T-helper 2 cell treated with Interferon-gamma antibody and Interleukin-4, amounts not matched to agents 5 μg/mL and 100 μg/mL, for 36 hours (primary cell): ENCODE data around the gene CDKN1C.

ENCODE experiments used
- DNase-seq: peaks from one replicate; pipeline ENCODE4 v3.0.0; 2021; ENCODE audit warnings: low spot score
- H3K27ac Mint-ChIP-seq: one replicate; pipeline ENCODE4 v1.8.0; 2021; ENCODE audit warnings: mild to moderate bottlenecking, mixed read lengths
- H3K27me3 Mint-ChIP-seq: one replicate; pipeline ENCODE4 v1.8.0; 2021; ENCODE audit warnings: low read depth, mixed read lengths
- H3K36me3 Mint-ChIP-seq: one replicate; pipeline ENCODE4 v1.8.0; 2021; ENCODE audit warnings: low read depth, mixed read lengths
- H3K4me1 Mint-ChIP-seq: one replicate; pipeline ENCODE4 v1.8.0; 2021; ENCODE audit warnings: low read depth, mixed read lengths
- H3K4me3 Mint-ChIP-seq: one replicate; pipeline ENCODE4 v1.8.0; 2022; ENCODE audit warnings: mild to moderate bottlenecking, moderate library complexity, mixed read lengths
- H3K9me3 Mint-ChIP-seq: one replicate; pipeline ENCODE4 v1.8.0; 2021; ENCODE audit warnings: mixed read lengths

CDKN1C gene

GRCh38 chr11:2853997-2854560 lies 31.5 kb downstream of the CDKN1C start:
- Mint-ChIP-seq H3K4me3 (no peak overlapping the region), H3K27me3 (no peaks in the 10 kb centered on the region), H3K9me3 (no peaks in the 10 kb centered on the region), H3K27ac (no peak overlapping the region), H3K4me1 (no peaks in the 10 kb centered on the region), H3K36me3 (no peaks in the 10 kb centered on the region)
- DNase-seq, result no peak

- no peak overlapping the region for H3K4me3 Mint-ChIP-seq
- H3K27me3 Mint-ChIP-seq, result no peaks in the 10 kb centered on the region
- no peaks in the 10 kb centered on the region for H3K4me1 Mint-ChIP-seq
- DNase-seq, result no peak
- H3K36me3 Mint-ChIP-seq, result no peaks in the 10 kb centered on the region
- H3K9me3 Mint-ChIP-seq, result no peaks in the 10 kb centered on the region
- no peak overlapping the region for H3K27ac Mint-ChIP-seq
Observed at GRCh38 chr11:2853401-2853800, 32.2 kb downstream of the CDKN1C start.

DNA sequence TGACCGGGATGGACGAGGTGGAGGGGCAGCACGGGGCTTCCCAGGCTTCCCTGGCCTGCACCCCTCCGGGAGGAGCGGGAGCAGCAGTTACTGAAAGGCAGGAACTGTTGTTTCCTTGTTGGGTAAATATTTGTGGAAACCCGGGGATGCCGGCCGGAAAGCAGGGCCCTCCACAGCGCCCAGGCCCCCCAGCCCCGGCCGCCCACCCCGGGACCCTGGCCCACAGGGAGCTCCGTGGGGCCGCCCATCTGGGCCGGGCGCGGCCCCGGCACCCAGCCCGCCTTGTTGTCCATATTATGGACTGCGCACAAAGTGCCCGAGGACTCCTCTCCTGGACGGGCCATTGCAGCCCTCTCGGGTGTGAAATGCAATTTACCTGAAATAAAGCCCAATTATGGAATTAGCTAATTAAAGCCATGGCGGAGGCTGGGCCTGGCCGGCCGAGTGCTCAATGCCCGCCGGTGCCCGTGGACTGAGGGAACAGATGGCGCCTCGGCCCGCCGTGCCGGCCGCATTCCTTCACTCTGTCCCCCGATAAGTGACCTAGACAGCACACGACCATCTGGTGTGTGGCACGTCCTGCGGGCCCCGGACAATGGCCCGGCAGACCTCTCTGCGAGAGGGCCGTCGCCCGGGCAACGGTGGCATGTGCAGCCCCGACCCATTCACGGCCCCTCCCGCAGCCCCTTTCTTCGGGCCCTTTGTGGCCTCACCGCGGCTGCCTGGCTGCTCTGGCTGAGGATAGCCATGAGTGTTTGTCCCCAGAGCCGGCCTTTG lies 35.4 kb downstream of the CDKN1C start:
- no peaks in the 10 kb centered on the region for H3K9me3 Mint-ChIP-seq
- no peaks in the 10 kb centered on the region for H3K4me1 Mint-ChIP-seq
- H3K27ac Mint-ChIP-seq, result no peak overlapping the region
- H3K36me3 Mint-ChIP-seq, result no peaks in the 10 kb centered on the region
- DNase-seq, result no peak
- no peaks in the 10 kb centered on the region for H3K27me3 Mint-ChIP-seq
- no peak overlapping the region for H3K4me3 Mint-ChIP-seq

DNA sequence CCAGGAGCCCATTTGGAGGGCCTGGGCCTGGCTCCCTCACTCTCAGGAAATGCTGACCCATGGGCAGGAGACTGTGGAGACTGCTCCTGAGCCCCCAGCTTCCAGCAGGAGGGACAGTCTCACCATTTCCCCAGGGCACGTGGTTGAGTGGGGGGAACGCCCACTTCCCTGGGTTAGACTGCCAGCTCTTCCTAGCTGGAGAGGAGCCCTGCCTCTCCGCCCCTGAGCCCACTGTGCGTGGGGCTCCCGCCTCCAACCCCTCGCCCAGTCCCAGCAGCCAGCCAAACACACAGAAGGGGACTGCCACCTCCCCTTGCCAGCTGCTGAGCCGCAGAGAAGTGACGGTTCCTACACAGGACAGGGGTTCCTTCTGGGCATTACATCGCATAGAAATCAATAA lies 37.1 kb downstream of the CDKN1C start:
- no peak for DNase-seq
- no peak overlapping the region for H3K4me3 Mint-ChIP-seq
- no peaks in the 10 kb centered on the region for H3K9me3 Mint-ChIP-seq
- H3K27me3 Mint-ChIP-seq, result no peaks in the 10 kb centered on the region
- no peak overlapping the region for H3K27ac Mint-ChIP-seq
- H3K36me3 Mint-ChIP-seq, result no peaks in the 10 kb centered on the region
- no peaks in the 10 kb centered on the region for H3K4me1 Mint-ChIP-seq

GRCh38 chr11:2847561-2847960 lies 38.0 kb downstream of the CDKN1C start:
- Mint-ChIP-seq H3K4me3 (no peak overlapping the region), H3K27ac (no peak overlapping the region), H3K36me3 (no peaks in the 10 kb centered on the region), H3K27me3 (no peaks in the 10 kb centered on the region), H3K4me1 (no peaks in the 10 kb centered on the region), H3K9me3 (no peaks in the 10 kb centered on the region)
- DNase-seq, result no peak

- H3K36me3 Mint-ChIP-seq, result no peaks in the 10 kb centered on the region
- no peak overlapping the region for H3K27ac Mint-ChIP-seq
- no peaks in the 10 kb centered on the region for H3K27me3 Mint-ChIP-seq
- H3K9me3 Mint-ChIP-seq, result no peaks in the 10 kb centered on the region
- no peak overlapping the region for H3K4me3 Mint-ChIP-seq
- no peak for DNase-seq
- no peaks in the 10 kb centered on the region for H3K4me1 Mint-ChIP-seq
Observed at GRCh38 chr11:2846470-2846869, 39.1 kb downstream of the CDKN1C start.

- no peaks in the 10 kb centered on the region for H3K27me3 Mint-ChIP-seq
- no peaks in the 10 kb centered on the region for H3K36me3 Mint-ChIP-seq
Observed at GRCh38 chr11:2846056-2846455, 39.5 kb downstream of the CDKN1C start.

GRCh38 chr11:2844996-2845395 lies 40.6 kb downstream of the CDKN1C start:
- no peak overlapping the region for H3K4me3 Mint-ChIP-seq
- no peaks in the 10 kb centered on the region for H3K27me3 Mint-ChIP-seq
- H3K27ac Mint-ChIP-seq, result no peak overlapping the region
- no peaks in the 10 kb centered on the region for H3K9me3 Mint-ChIP-seq
- H3K36me3 Mint-ChIP-seq, result no peaks in the 10 kb centered on the region
- DNase-seq, result no peak
- H3K4me1 Mint-ChIP-seq, result no peaks in the 10 kb centered on the region

More at GRCh38 chr11:2846056-2846455, 39.5 kb downstream of the CDKN1C start:
- no peak overlapping the region for H3K4me3 Mint-ChIP-seq
- no peaks in the 10 kb centered on the region for H3K4me1 Mint-ChIP-seq
- H3K9me3 Mint-ChIP-seq, result no peaks in the 10 kb centered on the region
- no peak for DNase-seq
- H3K27ac Mint-ChIP-seq, result no peak overlapping the region

GRCh38 chr11:2844116-2844842 lies 41.3 kb downstream of the CDKN1C start:
- Mint-ChIP-seq H3K36me3 (no peaks in the 10 kb centered on the region), H3K27ac (no peak overlapping the region), H3K9me3 (no peaks in the 10 kb centered on the region), H3K4me3 (no peak overlapping the region), H3K4me1 (no peaks in the 10 kb centered on the region), H3K27me3 (no peaks in the 10 kb centered on the region)
- DNase-seq, result no peak

DNA sequence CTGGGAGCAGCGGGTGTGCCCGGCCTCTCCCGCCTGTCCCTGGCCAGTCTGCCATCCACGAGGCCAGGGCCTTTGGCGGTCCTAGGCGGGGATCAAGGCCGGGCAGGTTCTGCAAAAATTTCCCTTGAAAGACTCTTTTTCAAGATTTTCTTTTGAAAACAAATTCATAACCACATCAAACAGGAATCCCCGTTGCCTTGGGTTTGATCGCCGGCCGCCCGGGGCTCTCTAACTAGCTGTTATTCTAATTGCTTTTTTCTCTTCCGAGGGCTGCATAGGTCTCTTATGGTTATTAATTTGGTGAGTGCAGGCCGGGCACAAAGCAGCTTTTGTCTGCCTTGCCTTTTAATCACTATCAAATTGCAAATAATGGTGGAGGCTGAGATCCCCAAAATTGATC lies 42.0 kb downstream of the CDKN1C start:
- Mint-ChIP-seq H3K27ac (no peak overlapping the region), H3K4me1 (no peaks in the 10 kb centered on the region), H3K9me3 (no peaks in the 10 kb centered on the region), H3K27me3 (no peaks in the 10 kb centered on the region), H3K4me3 (no peak overlapping the region), H3K36me3 (no peaks in the 10 kb centered on the region)
- no peak for DNase-seq

DNA sequence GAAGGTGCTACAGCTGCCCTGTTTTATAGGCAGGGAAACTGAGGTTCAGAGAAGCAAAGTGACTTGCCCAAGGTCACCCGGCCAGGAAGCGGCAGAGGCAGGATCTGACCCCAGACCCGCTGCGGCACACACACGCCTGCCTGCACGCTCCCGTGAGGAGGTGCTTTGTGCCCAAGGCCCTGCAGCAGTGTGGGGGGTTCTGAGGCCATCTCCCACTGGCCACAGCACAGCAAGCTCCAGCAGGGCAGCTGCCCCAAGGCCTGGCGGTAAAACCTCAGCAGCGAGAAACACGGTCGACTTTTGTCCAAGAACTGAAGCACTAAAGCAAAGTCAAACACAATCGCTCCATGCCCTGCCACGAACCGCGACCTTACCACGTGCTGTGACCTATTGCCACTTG lies 42.7 kb downstream of the CDKN1C start:
- Mint-ChIP-seq H3K27me3 (no peaks in the 10 kb centered on the region), H3K4me1 (no peaks in the 10 kb centered on the region), H3K4me3 (no peak overlapping the region), H3K9me3 (no peaks in the 10 kb centered on the region), H3K27ac (no peak overlapping the region), H3K36me3 (no peaks in the 10 kb centered on the region)
- no peak for DNase-seq

- no peaks in the 10 kb centered on the region for H3K9me3 Mint-ChIP-seq
- H3K36me3 Mint-ChIP-seq, result no peaks in the 10 kb centered on the region
- H3K4me3 Mint-ChIP-seq, result no peak overlapping the region
- no peak for DNase-seq
- no peaks in the 10 kb centered on the region for H3K27me3 Mint-ChIP-seq
- H3K4me1 Mint-ChIP-seq, result no peaks in the 10 kb centered on the region
- H3K27ac Mint-ChIP-seq, result no peak overlapping the region
Observed at GRCh38 chr11:2841411-2842190, 44.0 kb downstream of the CDKN1C start.

GRCh38 chr11:2839395-2839943 lies 46.1 kb downstream of the CDKN1C start:
- Mint-ChIP-seq H3K27me3 (no peaks in the 10 kb centered on the region), H3K4me3 (no peak overlapping the region), H3K4me1 (no peaks in the 10 kb centered on the region)

More at GRCh38 chr11:2839395-2839943, 46.1 kb downstream of the CDKN1C start:
- Mint-ChIP-seq H3K36me3 (no peaks in the 10 kb centered on the region), H3K27ac (no peak overlapping the region), H3K9me3 (no peaks in the 10 kb centered on the region)
- no peak for DNase-seq
